ENCODE measurements around the gene UBQLN3. TPM values are rescaled to one million over a fixed set of nuclear protein-coding genes. Genes with fewer than 3 reads are reported as not detected.

Gene UBQLN3
- total and polyA plus RNA-seq, 2 experiments from 2014 or later, result not detected

GRCh38 chr11:5516599-5516998 is 6.8 kb upstream of the UBQLN3 start, which contains the start of gene UBQLNL (continued):
- TF ChIP-seq REST (IDR thresholded peaks at IDR 0.05; ENCODE audit: unreplicated experiment), result no peak
- TF ChIP-seq ETS1 (IDR thresholded peaks at IDR 0.05), result no peak
- TF ChIP-seq EZH2 (IDR thresholded peaks at IDR 0.05; ENCODE audit: low read depth, unreplicated experiment), result no peak
- no peak for TF ChIP-seq ZNF462 (CRISPR knock-in tag; IDR thresholded peaks at IDR 0.05)

GRCh38 chr11:5514841-5515240 is 5.1 kb upstream of the UBQLN3 start:
- Mint-ChIP-seq H3K9me3 (no peaks in the 10 kb centered on the region), H3K27me3 (ENCODE audit: insufficient read depth, low read depth, poor library complexity) (peaks cover 2% of the 10 kb centered on the region), H3K4me1 (peaks cover 7% of the 10 kb centered on the region), H3K27ac (no peak overlapping the region), H3K36me3 (ENCODE audit: low read depth) (no peaks in the 10 kb centered on the region), H3K4me3 (no peak overlapping the region)
- no peaks in the 10 kb centered on the region for H4K20me1 ChIP-seq (replicated peaks; ENCODE audit: insufficient read depth)
- H3K27me3 ChIP-seq (ENCODE audit: insufficient read depth), result no peaks in the 10 kb centered on the region
- H3K36me3 ChIP-seq (ENCODE audit: insufficient read depth), result no peaks in the 10 kb centered on the region
- no peak overlapping the region for H2AFZ ChIP-seq
- H3F3A ChIP-seq (replicated peaks; ENCODE audit: low read depth), result no peaks in the 10 kb centered on the region
- H3K4me1 ChIP-seq (ENCODE audit: insufficient read depth), result no peaks in the 10 kb centered on the region
- H3K9me2 ChIP-seq (ENCODE audit: insufficient read depth), result no peaks in the 10 kb centered on the region
- no peak overlapping the region for H3K27ac ChIP-seq (ENCODE audit: low read depth)
- H3K4me2 ChIP-seq, result no peak overlapping the region
- H3K79me2 ChIP-seq (replicated peaks; ENCODE audit: insufficient read depth), result no peaks in the 10 kb centered on the region
- DNase-seq (ENCODE audit: low spot score) (no peak), ATAC-seq (no peak)
- no peak overlapping the region for H3K4me3 ChIP-seq
- no peak for TF ChIP-seq CTCF (conservative IDR thresholded peaks at IDR 0.05; ENCODE audit: low read depth in 2 of 2)
- no peak for TF ChIP-seq EZH2 (IDR thresholded peaks at IDR 0.05; ENCODE audit: low read depth, unreplicated experiment)
- no peak for TF ChIP-seq NANOG (IDR thresholded peaks at IDR 0.05; ENCODE audit: borderline replicate concordance)
- no peak for TF ChIP-seq CREB1 (CRISPR knock-in tag; IDR thresholded peaks at IDR 0.05; ENCODE audit: low read depth)
- TF ChIP-seq STAT1 (IDR thresholded peaks at IDR 0.05; ENCODE audit: unreplicated experiment), result no peak
- TF ChIP-seq EZH2phosphoT487 (IDR thresholded peaks at IDR 0.05; ENCODE audit: unreplicated experiment), result no peak
- no peak for TF ChIP-seq ZNF114 (CRISPR knock-in tag; IDR thresholded peaks at IDR 0.05)
- no peak for TF ChIP-seq ETS1 (IDR thresholded peaks at IDR 0.05)
